Measurements from ENCODE around the gene KIF25. TPM values are rescaled to one million over a fixed set of nuclear protein-coding genes. Genes with fewer than 3 reads are reported as not detected.

KIF25 gene
- polyA plus RNA-seq, 2 of the 4 experiments (the other 2 are of a cell fraction), result 0.06 to 0.13 TPM

GRCh38 chr6:168040856-168041496 is 43.5 kb downstream of the KIF25 start (continued):
- TF ChIP-seq HES2 (IDR thresholded peaks at IDR 0.05), result no peak
- TF ChIP-seq MAFK (IDR thresholded peaks at IDR 0.05; ENCODE audit: partially characterized antibody), result no peak
- TF ChIP-seq NPAS2 (CRISPR knock-in tag; IDR thresholded peaks at IDR 0.05; ENCODE audit: borderline replicate concordance), result no peak
- TF ChIP-seq ATOH8 (CRISPR knock-in tag; IDR thresholded peaks at IDR 0.05; ENCODE audit: low read depth), result no peak
- TF ChIP-seq CBX2 (IDR thresholded peaks at IDR 0.05; ENCODE audit: borderline replicate concordance, low read depth), result no peak
- no peak for TF ChIP-seq RCOR1 (IDR thresholded peaks at IDR 0.05; ENCODE audit: low read depth, low read length)

- ATAC-seq, result no peak; a peak in 1 of 6 replicates
- Histone ChIP-seq H3K4me2 (no peak overlapping the region), H3K4me3 (no peak overlapping the region), H3K27ac (no peak overlapping the region), H3K9me3 (peaks cover 10% of the 10 kb centered on the region; the same call in 2 of the 3 replicates), H3K4me1 (no peaks in the 10 kb centered on the region)
- FAIRE-seq, result no peak
- ChIA-PET POLR2A (no interaction called here), CTCF (no interaction called here)
- TF ChIP-seq ZNF302 (CRISPR knock-in tag; IDR thresholded peaks at IDR 0.05) (no peak), REST (IDR thresholded peaks at IDR 0.05) (no peak), CTCF (IDR thresholded peaks at IDR 0.05) (no peak), MYC (IDR thresholded peaks at IDR 0.05; ENCODE audit: borderline replicate concordance, low read length) (no peak), BHLHE40 (IDR thresholded peaks at IDR 0.05; ENCODE audit: low read depth, low read length) (no peak), CEBPB (IDR thresholded peaks at IDR 0.05) (no peak), SREBF2 (IDR thresholded peaks at IDR 0.05) (no peak)
- 73% methylated on average over 7 of the region's 15 CpGs for WGBS (ENCODE audit: missing lambda C conversion rate)
- DNase-seq (ENCODE audit: low read depth in 1 of 2, low spot score in 1 of 2), result no peak
Observed at GRCh38 chr6:168041928-168042327, 44.5 kb downstream of the KIF25 start.

GRCh38 chr6:168042426-168043192 is 45.1 kb downstream of the KIF25 start:
- Histone ChIP-seq H3K9me3 (peaks cover 10% of the 10 kb centered on the region; the same call in 2 of the 3 replicates), H3K4me2 (no peak overlapping the region), H3K4me1 (no peaks in the 10 kb centered on the region), H3K27ac (no peak overlapping the region), H3K4me3 (no peak overlapping the region)
- no peak for FAIRE-seq
- ATAC-seq, result no peak
- POLR2A ChIA-PET, result no interaction called here
- no peak for DNase-seq (ENCODE audit: low read depth in 1 of 2, low spot score in 1 of 2)
- CTCF ChIA-PET, result no interaction called here
- WGBS (ENCODE audit: missing lambda C conversion rate), result 72% methylated on average over 16 of the region's 29 CpGs
- TF ChIP-seq MYC (IDR thresholded peaks at IDR 0.05; ENCODE audit: borderline replicate concordance, low read length), result no peak
- no peak for TF ChIP-seq TFCP2L1 (CRISPR knock-in tag; IDR thresholded peaks at IDR 0.05)

Measured in A549 (cell line).